ENCODE measurements around the gene HCN4.

DNA sequence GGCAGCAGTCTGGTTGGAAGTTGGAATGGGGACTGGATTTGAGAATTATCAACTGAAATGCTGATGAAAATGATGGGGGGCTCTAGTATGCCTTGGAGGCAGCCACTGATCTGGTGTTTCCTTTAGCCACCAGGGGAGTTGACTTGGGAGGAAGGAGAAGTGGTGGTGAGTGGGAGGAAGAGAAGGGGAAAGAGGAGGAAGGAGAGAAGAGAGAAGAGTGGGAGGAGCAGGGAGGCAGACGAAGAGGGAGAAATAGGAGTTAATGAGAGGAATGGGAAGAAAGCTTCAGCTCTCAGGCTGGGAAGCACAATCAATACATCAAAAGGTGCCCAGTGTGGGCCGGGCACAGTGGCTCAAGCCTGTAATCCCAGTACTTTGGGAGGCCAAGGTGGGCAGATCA lies 23.3 kb upstream of the HCN4 start:
- TF ChIP-seq, protein P1, sequence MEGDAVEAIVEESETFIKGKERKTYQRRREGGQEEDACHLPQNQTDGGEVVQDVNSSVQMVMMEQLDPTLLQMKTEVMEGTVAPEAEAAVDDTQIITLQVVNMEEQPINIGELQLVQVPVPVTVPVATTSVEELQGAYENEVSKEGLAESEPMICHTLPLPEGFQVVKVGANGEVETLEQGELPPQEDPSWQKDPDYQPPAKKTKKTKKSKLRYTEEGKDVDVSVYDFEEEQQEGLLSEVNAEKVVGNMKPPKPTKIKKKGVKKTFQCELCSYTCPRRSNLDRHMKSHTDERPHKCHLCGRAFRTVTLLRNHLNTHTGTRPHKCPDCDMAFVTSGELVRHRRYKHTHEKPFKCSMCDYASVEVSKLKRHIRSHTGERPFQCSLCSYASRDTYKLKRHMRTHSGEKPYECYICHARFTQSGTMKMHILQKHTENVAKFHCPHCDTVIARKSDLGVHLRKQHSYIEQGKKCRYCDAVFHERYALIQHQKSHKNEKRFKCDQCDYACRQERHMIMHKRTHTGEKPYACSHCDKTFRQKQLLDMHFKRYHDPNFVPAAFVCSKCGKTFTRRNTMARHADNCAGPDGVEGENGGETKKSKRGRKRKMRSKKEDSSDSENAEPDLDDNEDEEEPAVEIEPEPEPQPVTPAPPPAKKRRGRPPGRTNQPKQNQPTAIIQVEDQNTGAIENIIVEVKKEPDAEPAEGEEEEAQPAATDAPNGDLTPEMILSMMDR (conservative IDR thresholded peaks at IDR 0.05; ENCODE audit: low read length): no peak
- TF ChIP-seq EZH2phosphoT487 (IDR thresholded peaks at IDR 0.05; ENCODE audit: borderline replicate concordance): no peak

Data from Loucy (cell line).